ENCODE results near the gene NTNG1.

The NTNG1 gene

GRCh38 chr1:107493111-107493716 lies 352.4 kb downstream of the NTNG1 start:
- H3K4me1 ChIP-seq (ENCODE audit: insufficient read depth, low read length), result no peaks in the 10 kb centered on the region
- TF ChIP-seq CTCF (IDR thresholded peaks at IDR 0.05; ENCODE audit: borderline replicate concordance, extremely low read depth, low read length, poor library complexity, severe bottlenecking) (no peak), EZH2 (IDR thresholded peaks at IDR 0.05; ENCODE audit: borderline replicate concordance, low read depth, low read length, severe bottlenecking) (no peak)
- H2AFZ ChIP-seq (ENCODE audit: low read depth, low read length), result no peak overlapping the region
- DNase-seq (no peak), ATAC-seq (ENCODE audit: insufficient read depth, low read depth) (no peak)
- no peaks in the 10 kb centered on the region for H3K79me2 ChIP-seq (ENCODE audit: insufficient read depth, low read length)
- no peak overlapping the region for H3K27ac ChIP-seq (ENCODE audit: low read length)
- no peak overlapping the region for H3K4me3 ChIP-seq (ENCODE audit: low read depth in 1 of 2, low read length in 2 of 2)
- H4K20me1 ChIP-seq (ENCODE audit: insufficient read depth, low read length), result no peaks in the 10 kb centered on the region
- H3K36me3 ChIP-seq (ENCODE audit: insufficient read depth, low read length), result no peaks in the 10 kb centered on the region
- no peak overlapping the region for H3K4me2 ChIP-seq (ENCODE audit: insufficient read depth, low read length)
- H3K27me3 ChIP-seq (ENCODE audit: insufficient read depth, low read length, poor library complexity), result no peaks in the 10 kb centered on the region
- H3K9me3 ChIP-seq (ENCODE audit: insufficient read depth, low read length, severe bottlenecking), result no peaks in the 10 kb centered on the region
- no peak overlapping the region for H3K9ac ChIP-seq (ENCODE audit: low read depth, low read length)

GRCh38 chr1:107494061-107494460 lies 353.2 kb downstream of the NTNG1 start:
- Histone ChIP-seq H3K79me2 (ENCODE audit: insufficient read depth, low read length) (no peaks in the 10 kb centered on the region), H3K27me3 (ENCODE audit: insufficient read depth, low read length, poor library complexity) (no peaks in the 10 kb centered on the region), H3K27ac (ENCODE audit: low read length) (no peak overlapping the region), H2AFZ (ENCODE audit: low read depth, low read length) (no peak overlapping the region), H3K4me1 (ENCODE audit: insufficient read depth, low read length) (no peaks in the 10 kb centered on the region), H3K9me3 (ENCODE audit: insufficient read depth, low read length, severe bottlenecking) (no peaks in the 10 kb centered on the region), H4K20me1 (ENCODE audit: insufficient read depth, low read length) (no peaks in the 10 kb centered on the region), H3K4me3 (ENCODE audit: low read depth in 1 of 2, low read length in 2 of 2) (no peak overlapping the region), H3K9ac (ENCODE audit: low read depth, low read length) (no peak overlapping the region), H3K4me2 (ENCODE audit: insufficient read depth, low read length) (no peak overlapping the region), H3K36me3 (ENCODE audit: insufficient read depth, low read length) (no peaks in the 10 kb centered on the region)
- DNase-seq (no peak), ATAC-seq (ENCODE audit: insufficient read depth, low read depth) (no peak)
- TF ChIP-seq CTCF (IDR thresholded peaks at IDR 0.05; ENCODE audit: borderline replicate concordance, extremely low read depth, low read length, poor library complexity, severe bottlenecking), result no peak
- TF ChIP-seq EZH2 (IDR thresholded peaks at IDR 0.05; ENCODE audit: borderline replicate concordance, low read depth, low read length, severe bottlenecking), result no peak

GRCh38 chr1:107496002-107496401 lies 355.2 kb downstream of the NTNG1 start:
- no peak for TF ChIP-seq EZH2 (IDR thresholded peaks at IDR 0.05; ENCODE audit: borderline replicate concordance, low read depth, low read length, severe bottlenecking)
- TF ChIP-seq CTCF (IDR thresholded peaks at IDR 0.05; ENCODE audit: borderline replicate concordance, extremely low read depth, low read length, poor library complexity, severe bottlenecking), result no peak
- no peaks in the 10 kb centered on the region for H3K79me2 ChIP-seq (ENCODE audit: insufficient read depth, low read length)
- no peaks in the 10 kb centered on the region for H3K36me3 ChIP-seq (ENCODE audit: insufficient read depth, low read length)
- no peak for ATAC-seq (ENCODE audit: insufficient read depth, low read depth)
- no peak overlapping the region for H2AFZ ChIP-seq (ENCODE audit: low read depth, low read length)
- no peaks in the 10 kb centered on the region for H3K4me1 ChIP-seq (ENCODE audit: insufficient read depth, low read length)
- H3K9me3 ChIP-seq (ENCODE audit: insufficient read depth, low read length, severe bottlenecking), result no peaks in the 10 kb centered on the region
- no peak overlapping the region for H3K4me3 ChIP-seq (ENCODE audit: low read depth in 1 of 2, low read length in 2 of 2)
- H3K27ac ChIP-seq (ENCODE audit: low read length), result no peak overlapping the region
- H4K20me1 ChIP-seq (ENCODE audit: insufficient read depth, low read length), result no peaks in the 10 kb centered on the region
- no peaks in the 10 kb centered on the region for H3K27me3 ChIP-seq (ENCODE audit: insufficient read depth, low read length, poor library complexity)
- no peak for DNase-seq
- no peak overlapping the region for H3K9ac ChIP-seq (ENCODE audit: low read depth, low read length)
- no peak overlapping the region for H3K4me2 ChIP-seq (ENCODE audit: insufficient read depth, low read length)

All from DND-41 (cell line).